Endodermal cell (in vitro differentiated cells): ENCODE measurements around the gene MAGEA3. TPM values are rescaled to one million over a fixed set of nuclear protein-coding genes. Genes with fewer than 3 reads are reported as not detected.
"Not testable (repeated sequence)": the region's sequence is repeated elsewhere in the genome, so short reads cannot be mapped to it uniquely, and the experiment has no call there.

Experiments
- DNase-seq: peaks from one replicate; pipeline ENCODE4 v3.0.0-alpha.2; 2017
- H3K27ac ChIP-seq: 2 replicates; pipeline ENCODE4 v1.5.1; 2013; ENCODE audit warnings: mild to moderate bottlenecking, low read depth, low read length, moderate library complexity
- H3K27me3 ChIP-seq: 2 replicates; pipeline ENCODE4 v1.6.1; 2013; ENCODE audit warnings: mild to moderate bottlenecking, low read length, moderate library complexity; ENCODE audit not compliant: insufficient read depth, control insufficient read depth, poor library complexity, severe bottlenecking
- H3K36me3 ChIP-seq: 2 replicates; pipeline ENCODE4 v1.7.0; 2013; ENCODE audit warnings: mild to moderate bottlenecking, low read length, moderate library complexity; ENCODE audit not compliant: control insufficient read depth, insufficient read depth
- H3K4me1 ChIP-seq: one replicate; pipeline ENCODE4 v1.7.0; 2013; ENCODE audit warnings: low read length; ENCODE audit not compliant: control insufficient read depth, insufficient read depth
- H3K4me3 ChIP-seq: 2 replicates; pipeline ENCODE4 v1.5.1; 2013; ENCODE audit warnings: mild to moderate bottlenecking, low read length, moderate library complexity
- H3K9ac ChIP-seq: 2 replicates; pipeline ENCODE4 v1.6.1; 2013; ENCODE audit warnings: mild to moderate bottlenecking, low read length, moderate library complexity; ENCODE audit not compliant: poor library complexity, severe bottlenecking; ENCODE audit errors: extremely low read depth
- H3K9me3 ChIP-seq: 2 replicates; pipeline ENCODE4 v1.6.1; 2013; ENCODE audit warnings: mild to moderate bottlenecking, low read length, moderate library complexity; ENCODE audit not compliant: control insufficient read depth
- H3K27ac Mint-ChIP-seq: 2 replicates; pipeline ENCODE4 v1.8.0; 2020; ENCODE audit warnings: mixed read lengths
- H3K27me3 Mint-ChIP-seq: 2 replicates; pipeline ENCODE4 v1.8.0; 2021; ENCODE audit warnings: mild to moderate bottlenecking, mixed read lengths; ENCODE audit not compliant: insufficient read depth
- H3K36me3 Mint-ChIP-seq: 2 replicates; pipeline ENCODE4 v1.8.0; 2020; ENCODE audit warnings: low read depth, mixed read lengths
- H3K4me1 Mint-ChIP-seq: 2 replicates; pipeline ENCODE4 v1.8.0; 2020; ENCODE audit warnings: mixed read lengths
- H3K4me3 Mint-ChIP-seq: 2 replicates; pipeline ENCODE4 v1.8.0; 2020; ENCODE audit warnings: mild to moderate bottlenecking, moderate library complexity, mixed read lengths
- H3K9me3 Mint-ChIP-seq: 2 replicates; pipeline ENCODE4 v1.8.0; 2020; ENCODE audit warnings: mild to moderate bottlenecking, mixed read lengths
- WGBS, 2 experiments: methylation state at CpG; one replicate each; pipeline versions ENCODE4 v1.1.5 to v1.1.7; 2013; ENCODE audit warnings: missing lambda C conversion rate in 2 of 2, mixed read lengths in 1 of 2; ENCODE audit not compliant: insufficient coverage in 1 of 2, insufficient read length in 1 of 2; 5-methylcytosine and 5-hydroxymethylcytosine counted together
- total RNA-seq, 2 donors: library from RNA; stranded (reverse); fragmentation: NEBNext Ultra II Directional in 1 of 2; extraction: Animal tissue kit (Norgen Biotek cat#: 25700) in 1 of 2; gene quantifications; 2 replicates in 1 of 2; 3 replicates in 1 of 2; pipeline ENCODE4 v1.2.1, GENCODE V29; 2021
- TF ChIP-seq, protein P1 (sequence below): fragments of 200-600 bp; sonication (generic); conservative IDR thresholded peaks from 2 replicates; pipeline ENCODE4 v1.5.0; 2021; ENCODE audit warnings: antibody characterized with exemption, mild to moderate bottlenecking

MAGEA3 gene
- total RNA-seq, 2 donors from 2014 or later: not detected

DNA sequence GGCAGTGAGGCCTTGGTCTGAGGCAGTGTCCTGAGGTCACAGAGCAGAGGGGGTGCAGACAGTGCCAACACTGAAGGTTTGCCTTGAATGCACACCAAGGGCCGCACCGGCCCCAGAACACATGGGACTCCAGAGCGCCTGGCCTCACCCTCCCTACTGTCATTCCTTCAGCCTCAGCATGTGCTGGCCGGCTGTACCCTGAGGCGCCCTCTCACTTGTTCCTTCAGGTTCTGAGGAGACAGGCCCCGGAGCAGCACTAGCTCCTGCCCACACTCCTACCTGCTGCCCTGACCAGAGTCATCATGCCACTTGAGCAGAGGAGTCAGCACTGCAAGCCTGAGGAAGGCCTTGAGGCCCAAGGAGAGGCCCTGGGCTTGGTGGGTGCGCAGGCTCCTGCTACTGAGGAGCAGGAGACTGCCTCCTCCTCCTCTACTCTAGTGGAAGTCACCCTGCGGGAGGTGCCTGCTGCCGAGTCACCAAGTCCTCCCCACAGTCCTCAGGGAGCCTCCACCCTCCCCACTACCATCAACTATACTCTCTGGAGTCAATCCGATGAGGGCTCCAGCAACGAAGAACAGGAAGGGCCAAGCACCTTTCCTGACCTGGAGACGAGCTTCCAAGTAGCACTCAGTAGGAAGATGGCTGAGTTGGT is 37.4 kb downstream of the MAGEA3 start:
- Mint-ChIP-seq H3K27me3 (peaks cover 3% of the 10 kb centered on the region), H3K27ac (no peak overlapping the region), H3K36me3 (no peaks in the 10 kb centered on the region), H3K9me3 (peaks cover 62% of the 10 kb centered on the region), H3K4me1 (no peaks in the 10 kb centered on the region), H3K4me3 (no peak overlapping the region)
- TF ChIP-seq, protein P1, sequence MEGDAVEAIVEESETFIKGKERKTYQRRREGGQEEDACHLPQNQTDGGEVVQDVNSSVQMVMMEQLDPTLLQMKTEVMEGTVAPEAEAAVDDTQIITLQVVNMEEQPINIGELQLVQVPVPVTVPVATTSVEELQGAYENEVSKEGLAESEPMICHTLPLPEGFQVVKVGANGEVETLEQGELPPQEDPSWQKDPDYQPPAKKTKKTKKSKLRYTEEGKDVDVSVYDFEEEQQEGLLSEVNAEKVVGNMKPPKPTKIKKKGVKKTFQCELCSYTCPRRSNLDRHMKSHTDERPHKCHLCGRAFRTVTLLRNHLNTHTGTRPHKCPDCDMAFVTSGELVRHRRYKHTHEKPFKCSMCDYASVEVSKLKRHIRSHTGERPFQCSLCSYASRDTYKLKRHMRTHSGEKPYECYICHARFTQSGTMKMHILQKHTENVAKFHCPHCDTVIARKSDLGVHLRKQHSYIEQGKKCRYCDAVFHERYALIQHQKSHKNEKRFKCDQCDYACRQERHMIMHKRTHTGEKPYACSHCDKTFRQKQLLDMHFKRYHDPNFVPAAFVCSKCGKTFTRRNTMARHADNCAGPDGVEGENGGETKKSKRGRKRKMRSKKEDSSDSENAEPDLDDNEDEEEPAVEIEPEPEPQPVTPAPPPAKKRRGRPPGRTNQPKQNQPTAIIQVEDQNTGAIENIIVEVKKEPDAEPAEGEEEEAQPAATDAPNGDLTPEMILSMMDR: no peak
- Histone ChIP-seq H3K4me1 (no peaks in the 10 kb centered on the region), H3K9ac (no peak overlapping the region), H3K9me3 (no peaks in the 10 kb centered on the region), H3K36me3 (no peaks in the 10 kb centered on the region), H3K4me3 (no peak overlapping the region), H3K27me3 (no peaks in the 10 kb centered on the region), H3K27ac (no peak overlapping the region)
- WGBS, 2 experiments: 84 to 100% methylated on average over 1 to 12 of the region's 12 CpGs
- DNase-seq: no peak

DNA sequence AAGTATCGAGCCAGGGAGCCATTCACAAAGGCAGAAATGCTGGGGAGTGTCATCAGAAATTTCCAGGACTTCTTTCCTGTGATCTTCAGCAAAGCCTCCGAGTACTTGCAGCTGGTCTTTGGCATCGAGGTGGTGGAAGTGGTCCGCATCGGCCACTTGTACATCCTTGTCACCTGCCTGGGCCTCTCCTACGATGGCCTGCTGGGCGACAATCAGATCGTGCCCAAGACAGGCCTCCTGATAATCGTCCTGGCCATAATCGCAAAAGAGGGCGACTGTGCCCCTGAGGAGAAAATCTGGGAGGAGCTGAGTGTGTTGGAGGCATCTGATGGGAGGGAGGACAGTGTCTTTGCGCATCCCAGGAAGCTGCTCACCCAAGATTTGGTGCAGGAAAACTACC is 37.9 kb downstream of the MAGEA3 start:
- not testable (repeated sequence) for H3K27me3 ChIP-seq, H3K36me3 Mint-ChIP-seq, H3K27ac ChIP-seq, DNase-seq, H3K4me3 ChIP-seq, H3K27me3 Mint-ChIP-seq, H3K4me1 ChIP-seq, H3K9me3 ChIP-seq, H3K4me3 Mint-ChIP-seq, H3K9ac ChIP-seq, H3K27ac Mint-ChIP-seq, H3K4me1 Mint-ChIP-seq, H3K36me3 ChIP-seq
- WGBS, 2 experiments: 88 to 95% methylated on average over 1 to 12 of the region's 12 CpGs
- H3K9me3 Mint-ChIP-seq: peaks cover 60% of the 10 kb centered on the region

DNA sequence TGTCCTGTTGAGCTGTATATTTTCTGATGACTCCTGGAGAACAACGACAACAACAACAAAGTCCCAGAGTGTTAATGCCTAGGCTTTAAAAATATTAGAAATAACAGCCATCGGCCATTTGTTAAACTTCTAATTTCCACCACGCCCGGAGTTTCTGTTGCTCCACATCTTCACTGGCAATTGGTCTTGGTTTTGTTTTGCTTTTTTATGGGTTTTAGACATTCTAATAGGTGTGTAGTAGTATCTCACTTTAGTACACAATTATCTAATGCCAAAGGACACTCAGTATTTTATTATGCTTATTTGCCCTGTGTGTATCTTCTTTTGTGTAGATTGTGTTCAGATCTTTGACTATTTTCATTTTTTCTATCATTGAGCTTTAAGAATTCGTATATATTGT is 40.0 kb downstream of the MAGEA3 start:
- H3K4me1 Mint-ChIP-seq: no peaks in the 10 kb centered on the region
- no peaks in the 10 kb centered on the region for H3K4me1 ChIP-seq
- 100% methylated on average over 2 of the region's 5 CpGs; no CpG with 5 or more reads in 1 of the 2 experiments for WGBS, 2 experiments

More for the DNA sequence above, 40.0 kb downstream of the MAGEA3 start:
- no peak overlapping the region for H3K27ac Mint-ChIP-seq
- peaks cover 55% of the 10 kb centered on the region for H3K9me3 Mint-ChIP-seq
- no peak overlapping the region for H3K27ac ChIP-seq
- H3K9ac ChIP-seq: no peak overlapping the region
- TF ChIP-seq, protein P1: no peak
- H3K27me3 Mint-ChIP-seq: peaks cover 1% of the 10 kb centered on the region
- no peaks in the 10 kb centered on the region for H3K9me3 ChIP-seq
- H3K4me3 Mint-ChIP-seq: no peak overlapping the region
- H3K36me3 ChIP-seq: no peaks in the 10 kb centered on the region
- no peak for DNase-seq
- H3K4me3 ChIP-seq: no peak overlapping the region
- no peaks in the 10 kb centered on the region for H3K27me3 ChIP-seq
- H3K36me3 Mint-ChIP-seq: no peaks in the 10 kb centered on the region

Other genes with a start within 250 kb of the MAGEA3 start
- under 1 TPM; 0.59 to 0.93 TPM for gene GABRA3, start 247.5 kb upstream of the MAGEA3 start, total RNA-seq
- 1 to 10 TPM; 1.7 TPM for gene GABRQ, start 60.9 kb upstream of the MAGEA3 start, total RNA-seq
- gene CSAG2, start 10.5 kb downstream of the MAGEA3 start, total RNA-seq: under 1 TPM in 1 of 2 donors, not detected in 1; 0.35 TPM
- not detected for gene MAGEA2B, start 15.8 kb downstream of the MAGEA3 start, total RNA-seq
- not detected for gene CSAG1, start 34.9 kb downstream of the MAGEA3 start, total RNA-seq
- gene MAGEA12, start 35.0 kb downstream of the MAGEA3 start, total RNA-seq: not detected
- gene MAGEA2, start 55.0 kb downstream of the MAGEA3 start, total RNA-seq: under 1 TPM in 1 of 2 donors, not detected in 1; 0.53 TPM
- under 1 TPM in 1 of 2 donors, not detected in 1; 0.35 TPM for gene CSAG3, start 60.4 kb downstream of the MAGEA3 start, total RNA-seq
- gene MAGEA6, start 70.9 kb downstream of the MAGEA3 start, total RNA-seq: not detected
- gene CETN2, start 132.0 kb downstream of the MAGEA3 start, total RNA-seq: 10 to 100 TPM; 44.1 to 54.3 TPM
- gene NSDHL, start 132.3 kb downstream of the MAGEA3 start, total RNA-seq: 10 to 100 TPM; 25.8 to 34.8 TPM
- 10 to 100 TPM; 13.5 to 20.7 TPM for gene ZNF185, start 199.3 kb downstream of the MAGEA3 start, total RNA-seq